ENCODE data around the gene GIGYF1. TPM values are rescaled to one million over a fixed set of nuclear protein-coding genes. Genes with fewer than 3 reads are reported as not detected.

GIGYF1 gene, protein sequence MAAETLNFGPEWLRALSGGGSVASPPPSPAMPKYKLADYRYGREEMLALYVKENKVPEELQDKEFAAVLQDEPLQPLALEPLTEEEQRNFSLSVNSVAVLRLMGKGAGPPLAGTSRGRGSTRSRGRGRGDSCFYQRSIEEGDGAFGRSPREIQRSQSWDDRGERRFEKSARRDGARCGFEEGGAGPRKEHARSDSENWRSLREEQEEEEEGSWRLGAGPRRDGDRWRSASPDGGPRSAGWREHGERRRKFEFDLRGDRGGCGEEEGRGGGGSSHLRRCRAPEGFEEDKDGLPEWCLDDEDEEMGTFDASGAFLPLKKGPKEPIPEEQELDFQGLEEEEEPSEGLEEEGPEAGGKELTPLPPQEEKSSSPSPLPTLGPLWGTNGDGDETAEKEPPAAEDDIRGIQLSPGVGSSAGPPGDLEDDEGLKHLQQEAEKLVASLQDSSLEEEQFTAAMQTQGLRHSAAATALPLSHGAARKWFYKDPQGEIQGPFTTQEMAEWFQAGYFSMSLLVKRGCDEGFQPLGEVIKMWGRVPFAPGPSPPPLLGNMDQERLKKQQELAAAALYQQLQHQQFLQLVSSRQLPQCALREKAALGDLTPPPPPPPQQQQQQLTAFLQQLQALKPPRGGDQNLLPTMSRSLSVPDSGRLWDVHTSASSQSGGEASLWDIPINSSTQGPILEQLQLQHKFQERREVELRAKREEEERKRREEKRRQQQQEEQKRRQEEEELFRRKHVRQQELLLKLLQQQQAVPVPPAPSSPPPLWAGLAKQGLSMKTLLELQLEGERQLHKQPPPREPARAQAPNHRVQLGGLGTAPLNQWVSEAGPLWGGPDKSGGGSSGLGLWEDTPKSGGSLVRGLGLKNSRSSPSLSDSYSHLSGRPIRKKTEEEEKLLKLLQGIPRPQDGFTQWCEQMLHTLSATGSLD (N-terminal part only)
- total RNA-seq: 36.3 TPM

DNA sequence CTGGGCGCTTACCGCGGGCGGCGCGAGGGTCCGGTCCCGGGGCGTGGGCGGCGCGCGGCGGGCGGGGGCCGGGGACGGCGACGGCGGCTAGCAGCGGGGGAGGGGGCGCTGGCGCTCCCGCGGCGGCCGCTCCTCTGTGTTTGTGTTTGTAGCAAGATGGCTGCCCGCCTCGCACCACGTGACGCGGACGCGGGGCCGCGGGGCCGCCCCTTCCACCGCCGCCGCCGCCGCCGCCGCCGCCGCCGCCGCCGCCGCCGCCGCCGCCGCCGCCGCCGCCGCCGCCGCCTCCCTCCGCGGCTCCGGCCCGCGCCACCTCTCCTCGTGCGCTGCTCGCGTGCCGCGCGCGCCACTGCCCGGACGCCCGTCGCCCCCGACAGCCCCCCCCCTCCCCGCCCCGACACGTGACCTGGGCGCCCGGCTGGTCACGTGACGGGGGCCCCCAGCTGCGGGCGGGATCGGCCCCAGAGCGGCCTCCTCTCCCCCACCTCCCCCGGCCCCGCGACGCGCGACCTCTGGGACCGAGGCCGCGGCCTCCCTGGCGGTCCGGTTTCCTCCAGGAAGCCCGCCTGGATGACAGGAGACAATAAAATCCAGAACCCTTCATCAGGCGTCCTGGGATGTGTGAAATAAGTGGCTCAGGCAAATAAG, at the start of gene GIGYF1:
GIGYF1 (minus strand) TSS at position 153 of the 648 bp plus-strand sequence. CDS start 6,012 bp downstream, outside the sequence.

DNA sequence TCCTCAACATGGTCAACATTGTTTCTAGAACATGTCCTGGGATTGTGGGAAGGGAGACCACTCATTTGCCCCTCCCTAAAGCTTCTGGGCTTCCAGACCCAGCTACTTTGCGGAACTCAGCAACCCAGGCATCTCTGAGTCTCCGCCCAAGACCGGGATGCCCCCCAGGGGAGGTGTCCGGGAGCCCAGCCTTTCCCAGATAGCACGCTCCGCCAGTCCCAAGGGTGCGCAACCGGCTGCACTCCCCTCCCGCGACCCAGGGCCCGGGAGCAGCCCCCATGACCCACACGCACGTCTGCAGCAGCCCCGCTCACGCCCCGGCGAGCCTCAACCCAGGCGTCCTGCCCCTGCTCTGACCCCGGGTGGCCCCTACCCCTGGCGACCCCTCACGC, 26.2 kb upstream of the GIGYF1 start, which contains the start of gene EPO:
EPO (plus strand) TSS at position 190 of the 392 bp plus-strand sequence. CDS start 513 bp downstream, outside the sequence.

DNA sequence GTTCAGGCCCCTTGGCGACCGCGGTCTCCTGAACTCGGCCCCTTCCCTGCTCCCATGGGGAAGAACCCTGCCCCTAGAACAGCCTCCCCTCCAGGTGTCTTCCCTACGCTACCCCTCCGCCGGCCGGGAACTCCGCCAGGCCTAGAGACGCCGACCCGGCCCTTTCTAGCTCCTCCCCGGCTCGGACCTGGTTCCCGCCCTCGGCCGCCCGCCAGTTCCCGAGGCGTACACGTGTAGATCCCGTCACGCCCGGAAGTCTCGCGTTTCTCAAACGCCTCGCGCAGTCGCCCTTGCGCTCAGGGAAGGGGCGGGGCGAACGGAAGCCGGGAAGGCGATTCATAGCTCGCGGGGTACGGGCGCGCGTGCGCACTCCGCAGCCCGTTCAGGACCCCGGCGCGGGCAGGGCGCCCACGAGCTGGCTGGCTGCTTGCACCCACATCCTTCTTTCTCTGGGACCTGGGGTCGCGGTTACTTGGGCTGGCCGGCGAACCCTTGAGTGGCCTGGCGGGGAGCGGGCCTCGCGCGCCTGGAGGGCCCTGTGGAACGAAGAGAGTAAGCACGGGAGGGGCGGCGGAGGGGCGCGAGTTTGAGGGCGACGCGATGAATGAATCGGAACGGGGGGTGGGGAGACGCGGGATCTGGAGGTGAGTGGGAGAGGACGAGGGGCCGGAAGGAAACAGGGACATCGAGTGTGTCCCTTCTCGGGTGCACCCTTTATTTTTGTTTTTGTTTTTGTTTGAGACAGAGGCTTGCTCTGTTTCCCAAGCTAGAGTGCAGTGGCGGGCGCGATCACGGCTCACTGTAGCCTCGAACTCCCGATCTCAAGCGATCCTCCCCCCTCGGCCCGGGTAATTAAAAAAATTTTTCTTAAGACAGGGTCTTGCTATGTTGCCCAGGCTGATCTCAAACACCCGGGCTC, 12.0 kb upstream of the GIGYF1 start, which contains the start of gene POP7:
POP7 (plus strand) TSS at position 369 of the 919 bp plus-strand sequence. CDS start 710 bp downstream, outside the sequence.

DNA sequence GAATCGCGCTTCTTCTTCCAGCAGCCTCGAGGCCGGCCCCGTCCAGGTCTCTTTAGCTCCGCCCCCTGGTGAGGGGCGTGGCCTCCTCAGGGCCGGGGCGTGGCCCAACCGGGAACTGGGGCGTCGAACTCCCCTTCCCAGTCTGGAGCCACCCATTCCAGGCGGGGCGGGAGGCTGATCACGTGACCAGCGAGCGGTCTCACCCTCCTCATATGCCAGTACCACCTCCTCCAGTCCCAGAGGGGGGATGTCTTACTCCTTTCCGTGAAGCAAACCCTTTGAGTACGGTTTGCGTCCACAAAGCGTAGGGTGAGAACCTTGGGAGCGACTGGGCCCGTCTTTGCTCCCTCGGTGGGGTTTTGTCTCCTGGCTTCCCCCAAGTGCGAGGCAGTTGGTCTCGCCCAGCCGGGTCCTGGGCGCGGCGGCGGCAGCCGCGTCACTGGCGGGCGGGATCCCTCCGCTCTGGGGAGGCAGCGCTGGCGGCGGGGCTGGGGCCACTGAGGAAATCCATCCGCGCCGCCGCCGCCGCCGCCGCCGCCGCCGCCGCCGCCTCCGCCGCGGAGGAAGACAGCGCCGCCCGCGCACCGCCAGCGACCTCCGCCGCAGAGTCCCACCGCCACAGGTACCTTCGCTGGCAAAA, 20.6 kb downstream of the GIGYF1 start, which contains the start of gene GNB2:
GNB2 (plus strand) TSS at position 439 of the 640 bp plus-strand sequence. CDS start 2,526 bp downstream, outside the sequence.

DNA sequence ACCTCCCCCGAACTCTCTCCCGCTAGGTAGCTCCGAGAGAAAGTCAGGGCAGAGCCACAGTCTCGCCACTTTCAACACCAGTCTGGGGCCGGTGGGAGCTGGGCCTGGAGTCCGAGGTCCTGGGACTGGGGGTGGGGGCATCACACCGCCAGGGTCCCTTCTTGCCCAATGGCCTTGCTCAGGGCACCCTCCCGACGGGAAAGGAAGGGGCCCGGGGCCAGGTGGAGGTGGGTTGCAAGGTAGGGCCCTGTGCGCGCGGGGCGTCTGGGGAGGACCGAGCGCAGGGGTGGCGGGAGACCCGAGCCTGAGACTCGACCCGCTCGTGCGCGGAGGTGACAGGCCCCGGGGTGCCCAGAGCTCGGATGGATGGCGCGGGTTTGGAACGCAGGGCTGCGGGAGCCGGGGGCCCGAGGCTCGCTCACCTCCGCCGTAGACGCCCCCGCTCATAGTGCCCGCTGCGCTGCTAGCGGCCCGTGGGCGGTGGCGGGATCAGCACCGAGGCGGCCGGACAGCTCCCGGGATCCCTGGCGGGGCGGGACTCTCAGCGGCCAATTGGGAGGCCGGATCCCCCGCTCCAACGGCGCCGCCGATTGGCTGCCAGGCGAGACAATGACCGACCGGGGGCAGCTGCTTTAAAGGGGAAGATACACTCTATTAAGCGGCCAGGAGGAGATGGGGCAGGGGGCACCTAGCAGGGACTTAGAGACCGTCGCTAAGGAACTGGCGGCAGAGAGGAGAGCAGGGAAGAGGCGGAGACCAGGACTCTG, 38.0 kb downstream of the GIGYF1 start, which contains the start of gene ACTL6B:
ACTL6B (minus strand) TSS at position 541 of the 767 bp plus-strand sequence; CDS start at position 447, 94 bp downstream.

DNA sequence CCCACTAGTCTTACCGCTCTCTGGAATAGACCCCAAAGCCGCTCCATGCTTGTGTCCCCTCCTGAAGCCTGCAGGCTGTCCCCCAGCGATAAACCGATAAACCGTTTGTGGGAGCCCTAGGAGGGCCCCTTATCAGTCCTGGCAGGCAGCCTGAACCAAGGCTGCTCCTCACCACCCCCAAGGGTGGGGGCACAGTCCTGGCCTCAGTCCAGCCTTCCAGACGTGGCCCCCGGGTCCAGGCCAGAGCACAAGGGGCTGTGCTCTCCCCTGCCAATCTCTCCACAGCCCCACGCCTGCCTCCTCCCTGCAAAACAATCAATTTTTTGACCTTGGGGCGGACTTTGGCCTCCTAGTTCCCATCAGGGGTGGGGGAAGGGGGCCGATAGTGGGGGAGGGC, 52.6 kb downstream of the GIGYF1 start, which contains the start of gene TFR2:
TFR2 (minus strand) TSS at position 90 of the 397 bp plus-strand sequence; CDS start at position 47, 43 bp downstream.

Other genes starting within 250 kb of the GIGYF1 start
- 0.58 TPM for gene SPACDR, start 230.0 kb downstream of the GIGYF1 start, total RNA-seq
- 41.9 TPM for gene TSC22D4, start 215.0 kb downstream of the GIGYF1 start, total RNA-seq
- 2.9 TPM for gene NYAP1, start 210.3 kb downstream of the GIGYF1 start, total RNA-seq
- 13.9 TPM for gene AGFG2, start 155.0 kb downstream of the GIGYF1 start, total RNA-seq
- gene SAP25, start 120.3 kb downstream of the GIGYF1 start, total RNA-seq: 2.7 TPM
- gene LRCH4, start 108.1 kb downstream of the GIGYF1 start, total RNA-seq: 43.5 TPM
- gene FBXO24, start 107.9 kb downstream of the GIGYF1 start, total RNA-seq: 0.82 TPM
- gene PCOLCE, start 91.9 kb downstream of the GIGYF1 start, total RNA-seq: 101 TPM
- 15.4 TPM for gene MOSPD3, start 81.7 kb downstream of the GIGYF1 start, total RNA-seq
- 5.3 TPM for gene TFR2, start 52.7 kb downstream of the GIGYF1 start, total RNA-seq
- not detected for gene ACTL6B, start 37.8 kb downstream of the GIGYF1 start, total RNA-seq
- 209 TPM for gene GNB2, start 20.5 kb downstream of the GIGYF1 start, total RNA-seq
- gene POP7, start 11.9 kb upstream of the GIGYF1 start, total RNA-seq: 46.1 TPM
- not detected for gene EPO, start 26.2 kb upstream of the GIGYF1 start, total RNA-seq
- not detected for gene ZAN, start 39.3 kb upstream of the GIGYF1 start, total RNA-seq
- 91.7 TPM for gene EPHB4, start 133.3 kb upstream of the GIGYF1 start, total RNA-seq
- gene SLC12A9, start 158.5 kb upstream of the GIGYF1 start, total RNA-seq: 25.4 TPM
- 73.4 TPM for gene TRIP6, start 173.1 kb upstream of the GIGYF1 start, total RNA-seq
- gene SRRT, start 180.9 kb upstream of the GIGYF1 start, total RNA-seq: 81.9 TPM
- 4.5 TPM for gene UFSP1, start 195.5 kb upstream of the GIGYF1 start, total RNA-seq
- 25.6 TPM for gene ACHE, start 201.6 kb upstream of the GIGYF1 start, total RNA-seq

Data from metanephros (tissue), 1 donor.